ENCODE measurements around the gene SEMA6C. TPM values are rescaled to one million over a fixed set of nuclear protein-coding genes. Genes with fewer than 3 reads are reported as not detected.
A peak's percentile ranks its signal among the peaks of the same experiment; 100 is the strongest.

Gene SEMA6C
- total RNA-seq, 4 donors from 2014 or later: 2.5 to 24.6 (median 16.6) TPM

DNA sequence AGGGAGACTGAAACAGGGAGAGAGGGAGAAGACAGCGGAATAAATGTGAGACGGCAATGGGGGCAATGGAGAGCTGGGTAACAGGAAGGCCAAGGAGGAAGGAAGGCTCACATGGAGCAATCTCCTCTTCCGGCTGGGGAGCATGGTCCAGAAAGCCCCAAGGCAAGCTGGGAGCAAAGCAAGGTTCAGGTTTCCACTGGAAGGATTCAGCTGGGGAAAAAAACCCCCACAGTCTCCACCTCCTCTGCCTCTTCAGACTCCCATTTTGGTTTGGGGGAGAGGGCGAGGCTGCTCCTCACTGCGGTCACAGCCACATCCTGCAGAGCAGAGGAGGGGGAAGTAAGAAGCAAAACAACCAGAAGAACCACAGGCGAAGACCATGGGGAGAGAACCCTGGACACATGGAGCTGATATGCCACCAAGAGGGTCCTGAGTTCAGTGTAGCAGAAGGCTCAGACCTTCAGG lies 10.7 kb upstream of the SEMA6C start:
- no peaks in the 10 kb centered on the region for H3K9me3 ChIP-seq
- H3K4me1 ChIP-seq: peaks cover 0 to 7% (median 0%) of the 10 kb centered on the region in 4 donors
- no peaks in the 10 kb centered on the region for H3K27me3 ChIP-seq
- H3K36me3 ChIP-seq: peaks cover 0 to 30% (median 0%) of the 10 kb centered on the region in 3 donors
- no peak for TF ChIP-seq POLR2A (IDR thresholded peaks at IDR 0.05)
- TF ChIP-seq, protein P1, sequence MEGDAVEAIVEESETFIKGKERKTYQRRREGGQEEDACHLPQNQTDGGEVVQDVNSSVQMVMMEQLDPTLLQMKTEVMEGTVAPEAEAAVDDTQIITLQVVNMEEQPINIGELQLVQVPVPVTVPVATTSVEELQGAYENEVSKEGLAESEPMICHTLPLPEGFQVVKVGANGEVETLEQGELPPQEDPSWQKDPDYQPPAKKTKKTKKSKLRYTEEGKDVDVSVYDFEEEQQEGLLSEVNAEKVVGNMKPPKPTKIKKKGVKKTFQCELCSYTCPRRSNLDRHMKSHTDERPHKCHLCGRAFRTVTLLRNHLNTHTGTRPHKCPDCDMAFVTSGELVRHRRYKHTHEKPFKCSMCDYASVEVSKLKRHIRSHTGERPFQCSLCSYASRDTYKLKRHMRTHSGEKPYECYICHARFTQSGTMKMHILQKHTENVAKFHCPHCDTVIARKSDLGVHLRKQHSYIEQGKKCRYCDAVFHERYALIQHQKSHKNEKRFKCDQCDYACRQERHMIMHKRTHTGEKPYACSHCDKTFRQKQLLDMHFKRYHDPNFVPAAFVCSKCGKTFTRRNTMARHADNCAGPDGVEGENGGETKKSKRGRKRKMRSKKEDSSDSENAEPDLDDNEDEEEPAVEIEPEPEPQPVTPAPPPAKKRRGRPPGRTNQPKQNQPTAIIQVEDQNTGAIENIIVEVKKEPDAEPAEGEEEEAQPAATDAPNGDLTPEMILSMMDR (IDR thresholded peaks at IDR 0.05): no peak
- H3K27ac ChIP-seq: peak overlapping the region; percentile 37 to 79 (median 54)
- H3K4me3 ChIP-seq: peak overlapping the region; percentile 34 to 56 (median 46)
- DNase-seq: peak in 2 of 3 donors; percentile 80 to 84

- H3K4me1 ChIP-seq: peaks cover 0 to 7% (median 0%) of the 10 kb centered on the region in 4 donors
- H3K9me3 ChIP-seq: no peaks in the 10 kb centered on the region
- DNase-seq: peak; percentile 74 to 93 (median 88)
- TF ChIP-seq, protein P1 (IDR thresholded peaks at IDR 0.05): no peak
- no peak for TF ChIP-seq POLR2A (IDR thresholded peaks at IDR 0.05)
- peak within 1 kb of the TSS; percentile 37 to 79 (median 54) for H3K27ac ChIP-seq
- peaks cover 0 to 30% (median 0%) of the 10 kb centered on the region in 3 donors for H3K36me3 ChIP-seq
- no peaks in the 10 kb centered on the region for H3K27me3 ChIP-seq
- peak within 1 kb of the TSS; percentile 34 to 56 (median 46) for H3K4me3 ChIP-seq
Observed at GRCh38 chr1:151156515-151156819, 10.0 kb upstream of the SEMA6C start, which contains the start of gene TNFAIP8L2. TNFAIP8L2 (plus strand) TSS chr1:151156649; CDS start chr1:151158698, 2,049 bp downstream.

DNA sequence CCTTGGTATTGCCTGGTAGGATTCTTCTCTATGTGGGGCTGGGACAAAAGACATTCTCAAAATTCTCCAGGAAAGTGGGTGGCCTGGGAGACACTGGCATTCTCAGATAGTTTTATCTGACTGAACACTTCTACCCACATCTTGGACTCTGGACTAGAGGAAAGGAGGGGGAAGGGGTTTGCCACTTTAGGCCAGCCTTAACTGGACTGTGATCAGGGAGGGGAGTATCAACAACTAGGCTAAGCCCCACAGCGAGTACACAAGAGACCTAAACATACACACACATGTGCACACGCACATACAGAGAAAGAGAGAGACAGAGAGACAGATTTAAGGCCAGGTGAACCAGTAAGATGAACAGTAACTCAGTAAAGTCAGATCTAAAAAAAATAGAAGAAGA lies 1.2 kb upstream of the SEMA6C start:
- Histone ChIP-seq H3K36me3 (no peaks in the 10 kb centered on the region), H3K4me3 (peak overlapping the region in 2 of 4 donors; percentile 77 to 88), H3K27me3 (no peaks in the 10 kb centered on the region), H3K4me1 (peaks cover 0 to 30% (median 0%) of the 10 kb centered on the region in 4 donors), H3K9me3 (no peaks in the 10 kb centered on the region), H3K27ac (peak overlapping the region in 3 of 4 donors; percentile 18 to 79 (median 61))
- peak in 1 of 2 donors; percentile 15 for TF ChIP-seq POLR2A (IDR thresholded peaks at IDR 0.05)
- TF ChIP-seq, protein P1 (IDR thresholded peaks at IDR 0.05): no peak
- DNase-seq: peak in 1 of 3 donors; percentile 62

GRCh38 chr1:151147132-151147503 lies 687 bp upstream of the SEMA6C start:
- Histone ChIP-seq H3K4me1 (peaks cover 0 to 30% (median 0%) of the 10 kb centered on the region in 4 donors), H3K27me3 (no peaks in the 10 kb centered on the region), H3K36me3 (no peaks in the 10 kb centered on the region), H3K27ac (peak overlapping the region; percentile 18 to 79 (median 66)), H3K9me3 (no peaks in the 10 kb centered on the region), H3K4me3 (peak overlapping the region; percentile 72 to 88 (median 82))
- no peak for TF ChIP-seq POLR2A (IDR thresholded peaks at IDR 0.05)
- TF ChIP-seq, protein P1 (IDR thresholded peaks at IDR 0.05): no peak
- DNase-seq: no peak

DNA sequence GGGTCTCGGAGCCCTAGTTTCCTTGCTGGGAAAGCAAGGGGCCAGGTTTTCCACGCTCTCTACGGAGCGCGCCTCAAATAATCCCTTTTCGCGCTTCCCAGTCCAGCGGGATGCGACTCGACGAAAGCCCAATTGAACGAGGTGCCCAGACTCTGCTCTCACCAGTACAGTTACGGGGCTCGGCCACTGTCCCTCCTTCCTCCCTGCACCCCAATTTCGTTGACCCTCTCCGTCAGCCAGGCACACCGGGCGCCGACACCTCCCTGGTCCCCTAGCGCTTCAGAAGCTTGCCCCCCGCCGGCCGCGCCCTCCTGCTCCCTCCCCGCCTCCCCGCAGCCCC lies 389 bp downstream of the SEMA6C start:
- Histone ChIP-seq H3K27ac (peak overlapping the region; percentile 32 to 79 (median 66)), H3K4me3 (peak overlapping the region; percentile 72 to 88 (median 82)), H3K27me3 (no peaks in the 10 kb centered on the region), H3K36me3 (no peaks in the 10 kb centered on the region), H3K4me1 (peaks cover 0 to 30% (median 0%) of the 10 kb centered on the region in 4 donors), H3K9me3 (no peaks in the 10 kb centered on the region)
- TF ChIP-seq, protein P1 (IDR thresholded peaks at IDR 0.05): no peak
- no peak for TF ChIP-seq POLR2A (IDR thresholded peaks at IDR 0.05)
- DNase-seq: no peak
